Heart left ventricle (tissue), 13 donors: ENCODE measurements around the gene GPR39.

Experiments
- POLR2A ChIP-seq, 2 donors: fragments of 450-650 bp; IDR thresholded peaks; one replicate each; pipeline ENCODE4 v1.6.1; 2017; ENCODE audit warnings: antibody characterized with exemption in 2 of 2, mild to moderate bottlenecking in 2 of 2, moderate library complexity in 2 of 2
- TF ChIP-seq, protein P1 (sequence below), 12 donors: fragments of 200-600 bp; sonication (generic) in 4 of 12; IDR thresholded peaks; one replicate each; pipeline versions ENCODE4 v1.5.0 to v1.8.0; 2018 to 2022; ENCODE audit warnings: antibody characterized with exemption in 12 of 12, mild to moderate bottlenecking in 5 of 12
- donor health status: ischemic (EF 13 %, LVEDD 7.1; RV severe dilation, severe dysfunction).
- donor health status: DM: no; HTN: yes; CAD: no.
- donor health status: DM: no; HTN: no; CAD: no.
- donor health status: ischemic (EF 25% LVEDD 6.9; RV normal size, moderate dysfunction).
- donor health status: ischemic (EF 25% LVEDD 5.7; RV mildly dilated, moderate dysfunction).
- donor health status: ischemic (EF 35%, LVEDD 5.7; RV mildly dilated, moderate dysfunction).
- donor health status: nonischemic (EF 11% LVEDD 7.7; RV severe dilation, severe dysfunction).
- donor health status: DM: yes; HTN: yes; CAD: no.
- donor health status: PGD.
- donor health status: ischemic (EF 29% LVEDD 5.4; RV normal size, mild dysfunction).
- donor health status: nonischemic (EF 23%, LVEDD 6.1; RV moderate dilation, normal function).

DNA sequence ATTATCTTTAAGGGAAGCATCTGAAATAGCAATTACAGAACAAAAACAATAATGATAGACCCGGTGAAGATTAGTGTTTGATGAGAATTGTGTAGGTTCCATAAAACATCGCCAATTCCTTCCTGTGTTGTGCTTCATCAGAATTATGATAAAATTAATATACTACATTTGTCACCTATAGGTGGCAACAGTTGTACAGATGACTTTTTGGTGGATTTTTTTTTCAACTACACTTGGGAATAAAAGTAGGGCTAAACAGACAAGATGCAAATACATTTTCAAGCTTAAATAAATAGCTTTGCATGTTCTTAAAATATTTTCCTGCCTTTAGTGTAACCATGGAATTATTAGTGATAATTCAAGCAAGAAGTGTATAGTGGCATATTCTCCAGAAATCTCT lies 260.4 kb downstream of the GPR39 start:
- TF ChIP-seq, protein P1, sequence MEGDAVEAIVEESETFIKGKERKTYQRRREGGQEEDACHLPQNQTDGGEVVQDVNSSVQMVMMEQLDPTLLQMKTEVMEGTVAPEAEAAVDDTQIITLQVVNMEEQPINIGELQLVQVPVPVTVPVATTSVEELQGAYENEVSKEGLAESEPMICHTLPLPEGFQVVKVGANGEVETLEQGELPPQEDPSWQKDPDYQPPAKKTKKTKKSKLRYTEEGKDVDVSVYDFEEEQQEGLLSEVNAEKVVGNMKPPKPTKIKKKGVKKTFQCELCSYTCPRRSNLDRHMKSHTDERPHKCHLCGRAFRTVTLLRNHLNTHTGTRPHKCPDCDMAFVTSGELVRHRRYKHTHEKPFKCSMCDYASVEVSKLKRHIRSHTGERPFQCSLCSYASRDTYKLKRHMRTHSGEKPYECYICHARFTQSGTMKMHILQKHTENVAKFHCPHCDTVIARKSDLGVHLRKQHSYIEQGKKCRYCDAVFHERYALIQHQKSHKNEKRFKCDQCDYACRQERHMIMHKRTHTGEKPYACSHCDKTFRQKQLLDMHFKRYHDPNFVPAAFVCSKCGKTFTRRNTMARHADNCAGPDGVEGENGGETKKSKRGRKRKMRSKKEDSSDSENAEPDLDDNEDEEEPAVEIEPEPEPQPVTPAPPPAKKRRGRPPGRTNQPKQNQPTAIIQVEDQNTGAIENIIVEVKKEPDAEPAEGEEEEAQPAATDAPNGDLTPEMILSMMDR (IDR thresholded peaks at IDR 0.05): peak in 5 of 12 donors; percentile 14 to 30 (median 23)
- no peak for TF ChIP-seq POLR2A (IDR thresholded peaks at IDR 0.05)
